Activated T-cell treated with anti-CD3 and anti-CD28 coated beads, Interleukin-2, amount 50 U/mL, for 24 hours (primary cell): ENCODE results near the gene CYB5D1.
"Not testable (repeated sequence)": the region's sequence is repeated elsewhere in the genome, so short reads cannot be mapped to it uniquely, and the experiment has no call there.

ENCODE experiments used
- DNase-seq: peaks from one replicate; pipeline ENCODE4 v3.0.0-alpha.2; 2020
- H3K27ac Mint-ChIP-seq: 2 replicates; pipeline ENCODE4 v1.8.0; 2020; ENCODE audit warnings: mild to moderate bottlenecking, mixed read lengths
- H3K27me3 Mint-ChIP-seq: 2 replicates; pipeline ENCODE4 v1.8.0; 2020; ENCODE audit warnings: mixed read lengths
- H3K36me3 Mint-ChIP-seq: 2 replicates; pipeline ENCODE4 v1.8.0; 2020; ENCODE audit warnings: low read depth, mixed read lengths
- H3K4me1 Mint-ChIP-seq: 2 replicates; pipeline ENCODE4 v1.8.0; 2020; ENCODE audit warnings: low read depth, mixed read lengths
- H3K4me3 Mint-ChIP-seq: 2 replicates; pipeline ENCODE4 v1.8.0; 2020; ENCODE audit warnings: mild to moderate bottlenecking, moderate library complexity, mixed read lengths
- H3K9me3 Mint-ChIP-seq: 2 replicates; pipeline ENCODE4 v1.8.0; 2020; ENCODE audit warnings: mixed read lengths

Gene CYB5D1

GRCh38 chr17:7857713-7858521 lies at the start of gene CYB5D1:
CYB5D1 (plus strand) TSS chr17:7858003; CDS start chr17:7858135, 132 bp downstream.
- H3K9me3 Mint-ChIP-seq: no peaks in the 10 kb centered on the region
- H3K27ac Mint-ChIP-seq: no peak within 1 kb of the TSS
- peaks cover 38% of the 10 kb centered on the region for H3K36me3 Mint-ChIP-seq
- peaks cover 30% of the 10 kb centered on the region for H3K4me1 Mint-ChIP-seq
- peak; percentile 92 for DNase-seq
- no peaks in the 10 kb centered on the region for H3K27me3 Mint-ChIP-seq
- H3K4me3 Mint-ChIP-seq: no peak within 1 kb of the TSS

GRCh38 chr17:7809086-7809790 lies 48.6 kb upstream of the CYB5D1 start:
- no peak for DNase-seq
- H3K4me3 Mint-ChIP-seq: no peak overlapping the region
- peaks cover under 1% of the 10 kb centered on the region for H3K27me3 Mint-ChIP-seq
- no peaks in the 10 kb centered on the region for H3K9me3 Mint-ChIP-seq
- no peaks in the 10 kb centered on the region for H3K36me3 Mint-ChIP-seq
- H3K27ac Mint-ChIP-seq: no peak overlapping the region
- peaks cover 4% of the 10 kb centered on the region for H3K4me1 Mint-ChIP-seq

- H3K4me1 Mint-ChIP-seq, H3K27ac Mint-ChIP-seq, H3K9me3 Mint-ChIP-seq, H3K27me3 Mint-ChIP-seq, DNase-seq, H3K4me3 Mint-ChIP-seq, H3K36me3 Mint-ChIP-seq: not testable (repeated sequence)
Measured at GRCh38 chr17:7809791-7810343, 47.9 kb upstream of the CYB5D1 start.

- Mint-ChIP-seq H3K4me1 (peaks cover 4% of the 10 kb centered on the region), H3K9me3 (no peaks in the 10 kb centered on the region), H3K27me3 (no peaks in the 10 kb centered on the region), H3K4me3 (no peak overlapping the region), H3K36me3 (no peaks in the 10 kb centered on the region), H3K27ac (no peak overlapping the region)
- no peak for DNase-seq
Measured at GRCh38 chr17:7811251-7811650, 46.6 kb upstream of the CYB5D1 start.

- H3K9me3 Mint-ChIP-seq: no peaks in the 10 kb centered on the region
Measured at GRCh38 chr17:7814969-7815368, 42.8 kb upstream of the CYB5D1 start.

GRCh38 chr17:7816926-7817642 lies 40.7 kb upstream of the CYB5D1 start:
- no peaks in the 10 kb centered on the region for H3K27me3 Mint-ChIP-seq
- H3K36me3 Mint-ChIP-seq: no peaks in the 10 kb centered on the region
- H3K27ac Mint-ChIP-seq: no peak overlapping the region
- no peak for DNase-seq
- no peaks in the 10 kb centered on the region for H3K4me1 Mint-ChIP-seq
- H3K9me3 Mint-ChIP-seq: no peaks in the 10 kb centered on the region
- no peak overlapping the region for H3K4me3 Mint-ChIP-seq

More at GRCh38 chr17:7814969-7815368, 42.8 kb upstream of the CYB5D1 start:
- no peak overlapping the region for H3K4me3 Mint-ChIP-seq
- no peak overlapping the region for H3K27ac Mint-ChIP-seq
- H3K36me3 Mint-ChIP-seq: no peaks in the 10 kb centered on the region
- peaks cover 4% of the 10 kb centered on the region for H3K4me1 Mint-ChIP-seq
- H3K27me3 Mint-ChIP-seq: no peaks in the 10 kb centered on the region
- no peak for DNase-seq

- DNase-seq: no peak
- Mint-ChIP-seq H3K36me3 (no peaks in the 10 kb centered on the region), H3K4me3 (no peak overlapping the region), H3K9me3 (no peaks in the 10 kb centered on the region), H3K27me3 (no peaks in the 10 kb centered on the region), H3K27ac (no peak overlapping the region), H3K4me1 (no peaks in the 10 kb centered on the region)
Measured at GRCh38 chr17:7817643-7817964, 40.2 kb upstream of the CYB5D1 start.

GRCh38 chr17:7818026-7818425 lies 39.8 kb upstream of the CYB5D1 start:
- Mint-ChIP-seq H3K9me3 (no peaks in the 10 kb centered on the region), H3K4me3 (no peak overlapping the region), H3K27me3 (no peaks in the 10 kb centered on the region), H3K4me1 (no peaks in the 10 kb centered on the region), H3K27ac (no peak overlapping the region), H3K36me3 (no peaks in the 10 kb centered on the region)
- DNase-seq: no peak

GRCh38 chr17:7818746-7819645 lies 38.8 kb upstream of the CYB5D1 start:
- H3K27ac Mint-ChIP-seq: no peak overlapping the region
- no peak for DNase-seq
- H3K36me3 Mint-ChIP-seq: no peaks in the 10 kb centered on the region
- H3K4me3 Mint-ChIP-seq: no peak overlapping the region
- H3K9me3 Mint-ChIP-seq: no peaks in the 10 kb centered on the region
- no peaks in the 10 kb centered on the region for H3K27me3 Mint-ChIP-seq
- H3K4me1 Mint-ChIP-seq: no peaks in the 10 kb centered on the region

GRCh38 chr17:7820231-7820630 lies 37.6 kb upstream of the CYB5D1 start:
- no peaks in the 10 kb centered on the region for H3K9me3 Mint-ChIP-seq
- H3K27ac Mint-ChIP-seq: no peak overlapping the region
- no peaks in the 10 kb centered on the region for H3K36me3 Mint-ChIP-seq
- no peaks in the 10 kb centered on the region for H3K27me3 Mint-ChIP-seq
- H3K4me1 Mint-ChIP-seq: peaks cover 7% of the 10 kb centered on the region
- no peak for DNase-seq
- no peak overlapping the region for H3K4me3 Mint-ChIP-seq

GRCh38 chr17:7822126-7822525 lies 35.7 kb upstream of the CYB5D1 start:
- Mint-ChIP-seq H3K27me3 (no peaks in the 10 kb centered on the region), H3K4me3 (no peak overlapping the region), H3K27ac (no peak overlapping the region), H3K36me3 (no peaks in the 10 kb centered on the region), H3K4me1 (peaks cover 10% of the 10 kb centered on the region), H3K9me3 (no peaks in the 10 kb centered on the region)
- no peak for DNase-seq

GRCh38 chr17:7823581-7824001 lies 34.2 kb upstream of the CYB5D1 start:
- H3K4me3 Mint-ChIP-seq: no peak overlapping the region

GRCh38 chr17:7824021-7824924 lies 33.5 kb upstream of the CYB5D1 start:
- Mint-ChIP-seq H3K27me3 (no peaks in the 10 kb centered on the region), H3K9me3 (no peaks in the 10 kb centered on the region), H3K27ac (no peak overlapping the region), H3K36me3 (no peaks in the 10 kb centered on the region), H3K4me3 (no peak overlapping the region), H3K4me1 (peaks cover 10% of the 10 kb centered on the region)
- DNase-seq: no peak

More at GRCh38 chr17:7823581-7824001, 34.2 kb upstream of the CYB5D1 start:
- H3K36me3 Mint-ChIP-seq: no peaks in the 10 kb centered on the region
- no peak for DNase-seq
- H3K4me1 Mint-ChIP-seq: peaks cover 10% of the 10 kb centered on the region
- H3K9me3 Mint-ChIP-seq: no peaks in the 10 kb centered on the region
- H3K27ac Mint-ChIP-seq: no peak overlapping the region
- no peaks in the 10 kb centered on the region for H3K27me3 Mint-ChIP-seq
